Caco-2 (cell line): ENCODE results near the gene PRICKLE4. TPM values are rescaled to one million over a fixed set of nuclear protein-coding genes. Genes with fewer than 3 reads are reported as not detected.

ENCODE experiments used
- BruUV-seq: library from RNA; stranded (reverse); fragments of 400-500 nt; replicated peaks from 2 replicates; lab custom pipeline; 2021; lab: Mats Ljungman, UMichigan
- CTCF ChIA-PET: fragments of 300-600 bp; sonication (Branson Sonifier 250); formaldehyde crosslinking; loops from one replicate; lab custom pipeline; 2022; ENCODE audit warnings: antibody characterized with exemption; lab: Charles Lee
- POLR2A ChIA-PET: fragments of 300-600 bp; sonication (Branson Sonifier 250); formaldehyde crosslinking; loops from one replicate; lab custom pipeline; 2022; ENCODE audit warnings: antibody characterized with exemption; lab: Charles Lee
- DNase-seq, 2 experiments: peaks; one replicate each; pipeline versions ENCODE4 v3.0.0 to v3.0.0-alpha.2; 2020 to 2022
- H3K27me3 ChIP-seq: replicated peaks from 2 replicates; pipeline ENCODE4 v1.6.0; 2011; ENCODE audit warnings: low read length; ENCODE audit not compliant: control insufficient read depth, insufficient read depth
- H3K36me3 ChIP-seq: 2 replicates; pipeline ENCODE4 v1.5.1; 2011; ENCODE audit warnings: low read length; ENCODE audit not compliant: control insufficient read depth, insufficient read depth
- H3K4me1 ChIP-seq: fragments of 250-450 bp; sonication (Bioruptor Pico); 2 replicates; pipeline ENCODE4 v1.5.1; 2020; ENCODE audit warnings: mild to moderate bottlenecking
- H3K4me3 ChIP-seq: 2 replicates; pipeline ENCODE4 v1.5.1; 2011; ENCODE audit warnings: low read depth, mild to moderate bottlenecking, control low read depth, low read length
- H3K9me3 ChIP-seq: fragments of 250-450 bp; sonication (Bioruptor Pico); 2 replicates; pipeline ENCODE4 v1.5.1; 2020; ENCODE audit warnings: mild to moderate bottlenecking, moderate library complexity
- H3K27ac Mint-ChIP-seq: one replicate; pipeline ENCODE4 v1.8.0; 2022; ENCODE audit warnings: mixed read lengths; ENCODE audit not compliant: unreplicated experiment
- H3K27me3 Mint-ChIP-seq: one replicate; pipeline ENCODE4 v1.8.0; 2022; ENCODE audit warnings: mixed read lengths; ENCODE audit not compliant: insufficient read depth, unreplicated experiment
- H3K36me3 Mint-ChIP-seq: one replicate; pipeline ENCODE4 v1.8.0; 2022; ENCODE audit warnings: mild to moderate bottlenecking, mixed read lengths; ENCODE audit not compliant: insufficient read depth, unreplicated experiment
- H3K4me1 Mint-ChIP-seq: one replicate; pipeline ENCODE4 v1.8.0; 2022; ENCODE audit warnings: low read depth, mixed read lengths; ENCODE audit not compliant: unreplicated experiment
- H3K4me3 Mint-ChIP-seq: one replicate; pipeline ENCODE4 v1.8.0; 2022; ENCODE audit warnings: mild to moderate bottlenecking, moderate library complexity, mixed read lengths; ENCODE audit not compliant: unreplicated experiment
- H3K9me3 Mint-ChIP-seq: one replicate; pipeline ENCODE4 v1.8.0; 2022; ENCODE audit warnings: mixed read lengths; ENCODE audit not compliant: unreplicated experiment
- CTCF ChIP-seq, 2 experiments: fragments of 200-600 bp in 1 of 2; IDR thresholded peaks; 1 replicate in 1 of 2; 2 replicates in 1 of 2; pipeline versions ENCODE4 v1.5.1 to v1.8.0; 2011 to 2022; ENCODE audit warnings: antibody characterized with exemption in 1 of 2, control low read depth in 1 of 2, inconsistent platforms in 1 of 2, low read depth in 1 of 2, low read length in 1 of 2, mild to moderate bottlenecking in 1 of 2, moderate library complexity in 1 of 2; ENCODE audit not compliant: insufficient read depth in 1 of 2, severe bottlenecking in 1 of 2, unreplicated experiment in 1 of 2
- intact Hi-C: fragments of 100-400 bp; cut with micrococcal nuclease; formaldehyde crosslinking; loops from one replicate; pipeline ENCODE4 v1.10.0; 2022; ENCODE audit not compliant: unreplicated experiment
- total RNA-seq: library from RNA; stranded (reverse); gene quantifications from 2 replicates; pipeline ENCODE4 v1.2.3, GENCODE V29; 2022

PRICKLE4 gene
- total RNA-seq, 1 experiment from 2014 or later, result 2.8 TPM

- H3K27ac Mint-ChIP-seq, result no peak overlapping the region
- H3K4me1 ChIP-seq, result no peaks in the 10 kb centered on the region
- no peak for TF ChIP-seq CTCF (IDR thresholded peaks at IDR 0.05; ENCODE audit: insufficient read depth in 1 of 2, low read depth in 1 of 2, low read length in 1 of 2, severe bottlenecking in 1 of 2, unreplicated experiment in 1 of 2)
- H3K4me3 Mint-ChIP-seq, result no peak overlapping the region
- no peak overlapping the region for H3K4me3 ChIP-seq
- H3K27me3 ChIP-seq, result no peaks in the 10 kb centered on the region
- peaks cover 56% of the 10 kb centered on the region for H3K36me3 Mint-ChIP-seq
- no peak for DNase-seq
- H3K4me1 Mint-ChIP-seq, result no peaks in the 10 kb centered on the region
- CTCF ChIA-PET, result no interaction called here
- BruUV-seq, result no TSS peak
- H3K9me3 Mint-ChIP-seq, result no peaks in the 10 kb centered on the region
- peaks cover 2% of the 10 kb centered on the region for H3K36me3 ChIP-seq
- H3K27me3 Mint-ChIP-seq, result no peaks in the 10 kb centered on the region
- H3K9me3 ChIP-seq, result no peaks in the 10 kb centered on the region
- POLR2A ChIA-PET, result no interaction called here
- intact Hi-C loops, result no loop called here
Observed at GRCh38 chr6:41791305-41791704, 10.7 kb downstream of the PRICKLE4 start.

- H3K27me3 ChIP-seq, result no peaks in the 10 kb centered on the region
- H3K9me3 Mint-ChIP-seq, result no peaks in the 10 kb centered on the region
- CTCF ChIA-PET, result no interaction called here
- H3K9me3 ChIP-seq, result no peaks in the 10 kb centered on the region
- no peaks in the 10 kb centered on the region for H3K4me1 ChIP-seq
- intact Hi-C loops, result no loop called here
- H3K36me3 ChIP-seq, result peaks cover 2% of the 10 kb centered on the region
- no TSS peak for BruUV-seq
- no peak overlapping the region for H3K4me3 Mint-ChIP-seq
- no peak for TF ChIP-seq CTCF (IDR thresholded peaks at IDR 0.05; ENCODE audit: insufficient read depth in 1 of 2, low read depth in 1 of 2, low read length in 1 of 2, severe bottlenecking in 1 of 2, unreplicated experiment in 1 of 2)
- H3K27me3 Mint-ChIP-seq, result no peaks in the 10 kb centered on the region
- POLR2A ChIA-PET, result no interaction called here
- no peaks in the 10 kb centered on the region for H3K4me1 Mint-ChIP-seq
- H3K27ac Mint-ChIP-seq, result no peak overlapping the region
- H3K36me3 Mint-ChIP-seq, result peaks cover 57% of the 10 kb centered on the region
- no peak for DNase-seq
- H3K4me3 ChIP-seq, result no peak overlapping the region
Observed at GRCh38 chr6:41791984-41792383, 11.4 kb downstream of the PRICKLE4 start.

GRCh38 chr6:41796474-41796873 lies 15.9 kb downstream of the PRICKLE4 start:
- Histone ChIP-seq H3K9me3 (no peaks in the 10 kb centered on the region), H3K4me1 (no peaks in the 10 kb centered on the region), H3K27me3 (no peaks in the 10 kb centered on the region), H3K36me3 (no peaks in the 10 kb centered on the region; the same call in none of the 2 replicates), H3K4me3 (no peak overlapping the region)
- Mint-ChIP-seq H3K27ac (no peak overlapping the region), H3K4me1 (no peaks in the 10 kb centered on the region), H3K4me3 (no peak overlapping the region), H3K27me3 (no peaks in the 10 kb centered on the region), H3K36me3 (peaks cover 22% of the 10 kb centered on the region), H3K9me3 (no peaks in the 10 kb centered on the region)
- no peak for TF ChIP-seq CTCF (IDR thresholded peaks at IDR 0.05; ENCODE audit: insufficient read depth in 1 of 2, low read depth in 1 of 2, low read length in 1 of 2, severe bottlenecking in 1 of 2, unreplicated experiment in 1 of 2)
- ChIA-PET POLR2A (no interaction called here), CTCF (no interaction called here)
- no peak for DNase-seq
- intact Hi-C loops, result no loop called here
- BruUV-seq, result no TSS peak
